KBM-7 (cell line): ENCODE data around the gene PLPP6.
"Not testable (repeated sequence)": the region's sequence is repeated elsewhere in the genome, so short reads cannot be mapped to it uniquely, and the experiment has no call there.

Experiments used
- DNase-seq: peaks from one replicate; pipeline ENCODE4 v3.0.0-alpha.2; 2015
- in situ Hi-C: fragments of 300-500 bp; cut with MboI; formaldehyde crosslinking; loops from 2 replicates; pipeline ENCODE4 v1.14.3; 2020; ENCODE audit warnings: low sequenced_read_pairs, low pct_unique_long_range_greater_than_20kb, mixed read lengths

Gene PLPP6

GRCh38 chr9:4662108-4662988 is at the start of gene PLPP6:
TSS of gene PLPP6 (plus strand) at chr9:4662294. CDS start at chr9:4662376, 82 bp downstream.
- DNase-seq: peak; percentile 74
- in situ Hi-C loops: no loop called here

GRCh38 chr9:4614627-4615026 is 47.5 kb upstream of the PLPP6 start:
- in situ Hi-C loops: no loop called here

GRCh38 chr9:4615251-4615650 is 46.8 kb upstream of the PLPP6 start:
- in situ Hi-C loops: no loop called here

More at GRCh38 chr9:4614627-4615026, 47.5 kb upstream of the PLPP6 start:
- DNase-seq: no peak

GRCh38 chr9:4615778-4616177 is 46.3 kb upstream of the PLPP6 start:
- in situ Hi-C loops: no loop called here
- DNase-seq: no peak

More at GRCh38 chr9:4615251-4615650, 46.8 kb upstream of the PLPP6 start:
- no peak for DNase-seq

GRCh38 chr9:4617752-4618151 is 44.3 kb upstream of the PLPP6 start:
- in situ Hi-C loops: no loop called here
- DNase-seq: no peak

- no peak for DNase-seq
- in situ Hi-C loops: no loop called here
These were observed 43.4 kb upstream of the PLPP6 start for GRCh38 chr9:4618700-4619099.

- DNase-seq: peak; percentile 48
- in situ Hi-C loops: no loop called here
These were observed 41.9 kb upstream of the PLPP6 start for GRCh38 chr9:4620057-4620765.

- in situ Hi-C loops: no loop called here
- DNase-seq: no peak
These were observed 41.1 kb upstream of the PLPP6 start for GRCh38 chr9:4620881-4621555.

- in situ Hi-C loops: no loop called here
- no peak for DNase-seq
These were observed 40.1 kb upstream of the PLPP6 start for GRCh38 chr9:4622016-4622415.

GRCh38 chr9:4630836-4631235 is 31.3 kb upstream of the PLPP6 start:
- in situ Hi-C loops: no loop called here
- no peak for DNase-seq

GRCh38 chr9:4638968-4639367 is 23.1 kb upstream of the PLPP6 start:
- in situ Hi-C loops: no loop called here
- DNase-seq: no peak

- in situ Hi-C loops: no loop called here
These were observed 22.7 kb upstream of the PLPP6 start for GRCh38 chr9:4639420-4639819.

GRCh38 chr9:4640027-4640426 is 22.1 kb upstream of the PLPP6 start:
- peak; percentile 17 for DNase-seq
- in situ Hi-C loops: no loop called here

More at GRCh38 chr9:4639420-4639819, 22.7 kb upstream of the PLPP6 start:
- no peak for DNase-seq

- in situ Hi-C loops: no loop called here
- no peak for DNase-seq
These were observed 19.7 kb upstream of the PLPP6 start for GRCh38 chr9:4642351-4642750.

GRCh38 chr9:4654084-4654483 is 8.0 kb upstream of the PLPP6 start:
- no peak for DNase-seq
- in situ Hi-C loops: no loop called here

- DNase-seq: no peak
- in situ Hi-C loops: no loop called here
These were observed 7.6 kb upstream of the PLPP6 start for GRCh38 chr9:4654538-4654937.

GRCh38 chr9:4656196-4656595 is 5.9 kb upstream of the PLPP6 start:
- in situ Hi-C loops, DNase-seq: not testable (repeated sequence)

- in situ Hi-C loops: no loop called here
- no peak for DNase-seq
These were observed 5.5 kb upstream of the PLPP6 start for GRCh38 chr9:4656621-4657020.

- DNase-seq: no peak
- in situ Hi-C loops: no loop called here
These were observed 4.5 kb upstream of the PLPP6 start for GRCh38 chr9:4657426-4658159.
